Body of pancreas (tissue), 4 donors: ENCODE measurements around the gene ERC2. TPM values are rescaled to one million over a fixed set of nuclear protein-coding genes. Genes with fewer than 3 reads are reported as not detected.

Experiments used
- ATAC-seq: fragments of 150-250 bp; one replicate; pipeline ENCODE4 v1.9.1; 2016
- DNase-seq, 4 donors: peaks; one replicate each; pipeline ENCODE4 v3.0.0-alpha.2; 2019
- H3K27ac ChIP-seq, 4 donors: fragments of 200-600 bp; sonication (generic); 1 replicate in 3 of 4; 2 replicates in 1 of 4; pipeline versions ENCODE4 v1.5.1 to v1.6.1; 2016 to 2019; ENCODE audit warnings: mild to moderate bottlenecking in 1 of 4, mixed read lengths in 1 of 4, moderate library complexity in 1 of 4
- H3K27me3 ChIP-seq, 2 donors: fragments of 200-600 bp; sonication (generic); one replicate each; pipeline ENCODE4 v1.6.0; 2016; ENCODE audit warnings: mild to moderate bottlenecking in 1 of 2
- H3K36me3 ChIP-seq, 2 donors: fragments of 200-600 bp; sonication (generic); replicated peaks in 1 of 2; 2 replicates each; pipeline ENCODE4 v1.5.1; 2016; ENCODE audit warnings: low read depth in 2 of 2; ENCODE audit not compliant: insufficient read depth in 1 of 2
- H3K4me1 ChIP-seq: fragments of 200-600 bp; sonication (generic); one replicate; pipeline ENCODE4 v1.6.0; 2016
- H3K4me3 ChIP-seq, 2 donors: fragments of 200-600 bp; sonication (generic); 1 replicate in 1 of 2; 2 replicates in 1 of 2; pipeline ENCODE4 v1.5.1; 2016 to 2019
- H3K9me3 ChIP-seq, 3 donors: fragments of 200-600 bp; sonication (generic); 1 replicate in 2 of 3; 2 replicates in 1 of 3; pipeline ENCODE4 v1.5.1; 2016
- POLR2A ChIP-seq, 3 donors: fragments of 450-650 bp; IDR thresholded peaks; one replicate each; pipeline ENCODE4 v1.6.1; 2016; ENCODE audit warnings: antibody characterized with exemption in 3 of 3, mild to moderate bottlenecking in 2 of 3
- WGBS, 2 donors: methylation state at CpG; one replicate each; pipeline ENCODE4 v1.1.5; 2017; 5-methylcytosine and 5-hydroxymethylcytosine counted together
- intact Hi-C: fragments of 100-400 bp; cut with DNase I; formaldehyde crosslinking; loops from one replicate; pipeline ENCODE4 v1.15.1; 2023
- total RNA-seq, 2 donors: library from RNA; depleted of rRNA; stranded (reverse); fragments of >200 nt; gene quantifications; one replicate each; pipeline ENCODE4 v1.1.0, GENCODE V29; 2016
- TF ChIP-seq, protein P1 (sequence below), 7 experiments: fragments of 450-650 bp in 4 of 7; fragments of 200-600 bp in 3 of 7; sonication (generic) in 3 of 7; IDR thresholded peaks; one replicate each; pipeline ENCODE4 v1.5.1; 2016 to 2019; ENCODE audit warnings: antibody characterized with exemption in 7 of 7

The ERC2 gene
- total RNA-seq, 2 donors from 2014 or later: 4.0 to 4.7 TPM

DNA sequence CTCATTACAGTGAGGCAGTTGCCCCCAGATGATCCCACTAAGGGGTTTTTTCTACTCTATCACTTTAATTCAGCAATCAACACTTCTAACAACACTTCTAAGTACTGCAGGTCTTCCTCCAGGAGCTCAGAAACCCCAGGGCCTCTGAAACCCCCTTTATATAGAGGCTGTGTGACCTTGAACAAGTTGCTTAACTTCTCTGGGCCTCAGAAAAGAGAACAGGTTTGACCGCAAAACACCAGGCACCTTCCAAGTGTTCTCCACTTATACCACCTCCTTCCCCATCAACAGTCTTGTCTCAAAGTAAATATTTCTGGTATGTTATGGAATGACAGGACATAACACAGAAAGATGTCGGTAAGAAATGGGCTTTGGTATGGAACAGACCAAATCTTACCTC, 895.5 kb downstream of the ERC2 start:
- intact Hi-C loops: no loop called here
- Histone ChIP-seq H3K27ac (no peak overlapping the region), H3K27me3 (no peaks in the 10 kb centered on the region), H3K9me3 (no peaks in the 10 kb centered on the region), H3K4me1 (peaks cover 6% of the 10 kb centered on the region), H3K36me3 (no peaks in the 10 kb centered on the region), H3K4me3 (no peak overlapping the region)
- DNase-seq: no peak
- no peak for ATAC-seq
- TF ChIP-seq POLR2A (IDR thresholded peaks at IDR 0.05): no peak
- TF ChIP-seq, protein P1, sequence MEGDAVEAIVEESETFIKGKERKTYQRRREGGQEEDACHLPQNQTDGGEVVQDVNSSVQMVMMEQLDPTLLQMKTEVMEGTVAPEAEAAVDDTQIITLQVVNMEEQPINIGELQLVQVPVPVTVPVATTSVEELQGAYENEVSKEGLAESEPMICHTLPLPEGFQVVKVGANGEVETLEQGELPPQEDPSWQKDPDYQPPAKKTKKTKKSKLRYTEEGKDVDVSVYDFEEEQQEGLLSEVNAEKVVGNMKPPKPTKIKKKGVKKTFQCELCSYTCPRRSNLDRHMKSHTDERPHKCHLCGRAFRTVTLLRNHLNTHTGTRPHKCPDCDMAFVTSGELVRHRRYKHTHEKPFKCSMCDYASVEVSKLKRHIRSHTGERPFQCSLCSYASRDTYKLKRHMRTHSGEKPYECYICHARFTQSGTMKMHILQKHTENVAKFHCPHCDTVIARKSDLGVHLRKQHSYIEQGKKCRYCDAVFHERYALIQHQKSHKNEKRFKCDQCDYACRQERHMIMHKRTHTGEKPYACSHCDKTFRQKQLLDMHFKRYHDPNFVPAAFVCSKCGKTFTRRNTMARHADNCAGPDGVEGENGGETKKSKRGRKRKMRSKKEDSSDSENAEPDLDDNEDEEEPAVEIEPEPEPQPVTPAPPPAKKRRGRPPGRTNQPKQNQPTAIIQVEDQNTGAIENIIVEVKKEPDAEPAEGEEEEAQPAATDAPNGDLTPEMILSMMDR (IDR thresholded peaks at IDR 0.05): no peak
- WGBS, 2 donors: 82 to 84% methylated on average over 2 of the region's 2 CpGs

DNA sequence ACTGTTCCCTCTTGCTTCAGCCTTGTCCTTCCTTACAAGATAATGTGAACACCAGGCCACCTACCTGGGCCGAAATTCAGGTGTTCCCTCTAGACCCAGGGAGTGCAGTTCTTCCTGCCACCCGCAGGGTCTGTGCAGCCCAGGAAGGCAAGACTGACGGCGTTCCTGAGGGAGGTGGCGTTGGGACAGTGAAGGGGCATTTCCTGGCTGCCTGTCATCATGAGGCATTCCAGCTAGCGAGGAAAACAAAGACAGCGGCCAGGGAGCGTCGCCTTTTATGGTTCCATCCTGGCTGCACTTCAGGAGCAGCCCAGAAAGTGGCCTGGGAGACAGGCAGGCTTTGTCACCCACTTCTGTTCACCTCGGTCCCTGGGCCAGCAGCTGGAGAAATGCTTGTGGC, 896.4 kb downstream of the ERC2 start:
- TF ChIP-seq, protein P1 (IDR thresholded peaks at IDR 0.05): peak in 5 of 7 experiments; percentile 13 to 42 (median 33)
- no peak for TF ChIP-seq POLR2A (IDR thresholded peaks at IDR 0.05)
- H3K4me3 ChIP-seq: no peak overlapping the region
- peak; percentile 60 for ATAC-seq
- WGBS, 2 donors: 50 to 52% methylated on average over 10 of the region's 10 CpGs
- H3K27me3 ChIP-seq: no peaks in the 10 kb centered on the region
- DNase-seq: peak; percentile 18 to 51 (median 24)
- H3K4me1 ChIP-seq: peaks cover 6% of the 10 kb centered on the region
- intact Hi-C loops: no loop called here
- H3K27ac ChIP-seq: no peak overlapping the region
- no peaks in the 10 kb centered on the region for H3K36me3 ChIP-seq
- no peaks in the 10 kb centered on the region for H3K9me3 ChIP-seq

DNA sequence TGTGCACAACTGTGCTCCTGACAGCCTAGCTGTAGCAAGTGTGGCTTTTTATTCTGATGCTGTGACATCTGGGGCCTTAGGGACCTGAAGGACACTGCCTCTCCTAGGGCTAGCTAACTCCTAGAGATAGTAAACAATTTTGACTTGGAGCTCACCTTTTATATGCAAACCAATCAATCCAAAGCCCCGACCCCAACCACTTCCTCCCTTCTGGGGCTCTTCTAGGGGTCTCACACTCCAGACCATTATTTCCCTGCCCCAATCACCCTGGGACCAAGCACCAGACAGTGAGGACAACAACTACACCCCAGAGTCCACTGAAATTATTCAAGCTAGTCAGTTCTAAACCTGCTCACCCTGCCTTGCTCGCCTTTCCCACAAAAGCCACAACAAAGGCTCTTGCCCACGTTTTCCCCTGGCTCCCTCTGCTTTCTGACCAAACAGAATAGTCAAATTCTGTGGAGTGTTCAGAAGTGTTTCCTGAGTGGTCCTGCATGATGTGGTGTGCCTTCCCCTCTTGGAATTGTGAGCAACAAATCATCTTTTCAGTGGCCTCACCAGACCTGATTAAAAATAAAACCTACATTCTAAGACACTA, 897.0 kb downstream of the ERC2 start:
- intact Hi-C loops: no loop called here
- Histone ChIP-seq H3K27ac (no peak overlapping the region), H3K27me3 (no peaks in the 10 kb centered on the region), H3K4me1 (peaks cover 6% of the 10 kb centered on the region), H3K4me3 (no peak overlapping the region), H3K9me3 (no peaks in the 10 kb centered on the region), H3K36me3 (no peaks in the 10 kb centered on the region)
- ATAC-seq (no peak), DNase-seq (no peak)
- no peak for TF ChIP-seq POLR2A (IDR thresholded peaks at IDR 0.05)
- 53 to 66% methylated on average over 3 of the region's 3 CpGs for WGBS, 2 donors

DNA sequence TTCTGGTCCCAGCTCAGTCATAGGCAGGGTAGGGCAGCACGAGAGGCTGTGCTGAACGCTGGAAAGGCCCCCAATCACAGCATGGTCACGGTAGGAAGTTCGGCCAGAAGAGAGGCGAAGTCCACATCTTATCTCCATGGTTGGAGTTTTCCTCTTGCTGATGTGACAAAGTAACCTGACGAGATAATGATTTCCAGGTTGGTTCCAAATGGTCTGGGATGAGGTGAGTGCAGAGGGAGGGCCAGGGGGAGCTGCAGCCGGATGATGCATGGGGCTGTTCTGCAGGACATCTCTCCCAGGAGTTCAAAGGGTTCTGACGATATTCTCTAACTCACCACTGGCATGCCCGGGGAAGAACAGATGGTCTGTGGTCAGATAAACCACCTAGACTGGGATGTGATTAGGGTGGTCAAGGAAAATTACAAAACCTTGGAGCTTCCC, 898.0 kb downstream of the ERC2 start:
- no peak for TF ChIP-seq POLR2A (IDR thresholded peaks at IDR 0.05)
- TF ChIP-seq, protein P1 (IDR thresholded peaks at IDR 0.05): no peak
- ATAC-seq: no peak
- intact Hi-C loops: no loop called here
- H3K27me3 ChIP-seq: no peaks in the 10 kb centered on the region
- no peak for DNase-seq
- no peaks in the 10 kb centered on the region for H3K9me3 ChIP-seq
- H3K4me1 ChIP-seq: peaks cover 6% of the 10 kb centered on the region
- no peak overlapping the region for H3K4me3 ChIP-seq
- no peaks in the 10 kb centered on the region for H3K36me3 ChIP-seq
- 75 to 79% methylated on average over 9 of the region's 9 CpGs for WGBS, 2 donors
- H3K27ac ChIP-seq: no peak overlapping the region

DNA sequence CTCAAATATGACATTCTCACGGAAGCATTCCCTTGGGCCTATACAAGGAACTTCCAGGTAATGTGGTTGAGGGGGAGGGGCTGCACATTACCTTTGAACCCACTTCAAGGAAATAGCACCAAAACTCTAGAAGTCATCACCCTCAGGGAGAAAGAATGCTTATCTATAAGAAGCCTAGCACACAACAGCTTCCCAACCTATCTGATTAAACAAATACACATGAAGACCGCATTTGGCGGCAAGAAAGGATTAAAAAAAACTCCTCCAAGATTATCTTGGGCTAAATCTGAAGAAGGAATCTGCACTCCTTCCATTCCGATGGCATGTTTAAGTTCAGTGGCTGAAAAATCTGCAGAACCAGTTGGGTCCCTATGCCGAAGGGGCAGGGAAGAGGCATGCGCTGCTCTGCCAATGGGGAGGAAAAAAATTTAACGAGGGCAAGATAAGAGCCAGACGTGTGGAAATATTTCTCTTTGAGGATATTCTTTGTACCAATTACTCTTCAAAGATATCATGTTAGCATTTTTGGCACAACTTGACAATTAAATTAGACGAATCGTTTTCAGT, 899.2 kb downstream of the ERC2 start:
- Histone ChIP-seq H3K27ac (no peak overlapping the region), H3K27me3 (no peaks in the 10 kb centered on the region), H3K36me3 (no peaks in the 10 kb centered on the region), H3K4me3 (no peak overlapping the region), H3K9me3 (no peaks in the 10 kb centered on the region), H3K4me1 (peaks cover 6% of the 10 kb centered on the region)
- intact Hi-C loops: no loop called here
- DNase-seq (no peak), ATAC-seq (no peak)
- 69 to 76% methylated on average over 10 of the region's 10 CpGs for WGBS, 2 donors
- TF ChIP-seq, protein P1 (IDR thresholded peaks at IDR 0.05): no peak
- no peak for TF ChIP-seq POLR2A (IDR thresholded peaks at IDR 0.05)
